Skeletal muscle tissue (tissue), 4 donors: ENCODE results near the gene KCTD14. TPM values are rescaled to one million over a fixed set of nuclear protein-coding genes. Genes with fewer than 3 reads are reported as not detected.

Source experiments
- H3K27ac ChIP-seq: one replicate; pipeline ENCODE4 v1.7.0; 2013; ENCODE audit warnings: mild to moderate bottlenecking, low read depth, low read length, inconsistent platforms
- H3K27me3 ChIP-seq, 3 donors: one replicate each; pipeline ENCODE4 v1.7.0; 2013; ENCODE audit warnings: low read length in 3 of 3; ENCODE audit not compliant: control insufficient read depth in 3 of 3, insufficient read depth in 3 of 3
- H3K36me3 ChIP-seq, 3 donors: one replicate each; pipeline ENCODE4 v1.7.0; 2013; ENCODE audit warnings: low read length in 3 of 3; ENCODE audit not compliant: control insufficient read depth in 3 of 3, insufficient read depth in 3 of 3
- H3K4me1 ChIP-seq, 3 donors: one replicate each; pipeline ENCODE4 v1.7.0; 2013; ENCODE audit warnings: low read length in 3 of 3, mild to moderate bottlenecking in 3 of 3; ENCODE audit not compliant: control insufficient read depth in 3 of 3, insufficient read depth in 3 of 3
- H3K4me3 ChIP-seq, 3 donors: one replicate each; pipeline ENCODE4 v1.7.0; 2013; ENCODE audit warnings: low read length in 3 of 3
- H3K9ac ChIP-seq, 3 donors: one replicate each; pipeline ENCODE4 v1.7.0; 2013; ENCODE audit warnings: low read length in 3 of 3, mild to moderate bottlenecking in 3 of 3, moderate library complexity in 2 of 3, low read depth in 1 of 3
- H3K9me3 ChIP-seq, 3 donors: one replicate each; pipeline ENCODE4 v1.7.0; 2013; ENCODE audit warnings: low read length in 3 of 3; ENCODE audit not compliant: control insufficient read depth in 3 of 3
- total RNA-seq: library from RNA; depleted of rRNA; stranded (reverse); fragments of >200 nt; gene quantifications from one replicate; pipeline ENCODE4 v1.2.3, GENCODE V29; 2014
- donor health status: Osteomylitis.

Gene KCTD14
- total RNA-seq, 1 donor from 2014 or later, result 0.52 TPM

GRCh38 chr11:77981346-77981947 lies 41.6 kb downstream of the KCTD14 start:
- H3K27me3 ChIP-seq, result no peaks in the 10 kb centered on the region
- peaks cover 5 to 26% (median 22%) of the 10 kb centered on the region in 3 donors for H3K36me3 ChIP-seq

GRCh38 chr11:77968337-77968736 lies 54.7 kb downstream of the KCTD14 start:
- Histone ChIP-seq H3K9me3 (no peaks in the 10 kb centered on the region), H3K9ac (no peak overlapping the region), H3K4me1 (peaks cover 0 to 3% (median 0%) of the 10 kb centered on the region in 3 donors), H3K27me3 (no peaks in the 10 kb centered on the region), H3K36me3 (peaks cover 0 to 8% (median 6%) of the 10 kb centered on the region in 3 donors), H3K27ac (no peak overlapping the region), H3K4me3 (no peak overlapping the region)

More at GRCh38 chr11:77981346-77981947, 41.6 kb downstream of the KCTD14 start:
- Histone ChIP-seq H3K4me1 (no peaks in the 10 kb centered on the region), H3K9me3 (no peaks in the 10 kb centered on the region), H3K4me3 (no peak overlapping the region), H3K27ac (no peak overlapping the region), H3K9ac (no peak overlapping the region)

- Histone ChIP-seq H3K36me3 (peaks cover 0 to 8% (median 6%) of the 10 kb centered on the region in 3 donors), H3K4me3 (no peak overlapping the region), H3K27me3 (no peaks in the 10 kb centered on the region), H3K9ac (no peak overlapping the region), H3K9me3 (no peaks in the 10 kb centered on the region), H3K27ac (no peak overlapping the region), H3K4me1 (peaks cover 0 to 3% (median 0%) of the 10 kb centered on the region in 3 donors)
Observed at GRCh38 chr11:77967753-77968152, 55.3 kb downstream of the KCTD14 start.

- Histone ChIP-seq H3K9ac (no peak overlapping the region), H3K27ac (no peak overlapping the region), H3K27me3 (no peaks in the 10 kb centered on the region), H3K36me3 (peaks cover 0 to 8% (median 6%) of the 10 kb centered on the region in 3 donors), H3K4me1 (peaks cover 0 to 3% (median 0%) of the 10 kb centered on the region in 3 donors), H3K9me3 (no peaks in the 10 kb centered on the region), H3K4me3 (no peak overlapping the region)
Observed at GRCh38 chr11:77967121-77967520, 56.0 kb downstream of the KCTD14 start.

GRCh38 chr11:77966338-77966737 lies 56.7 kb downstream of the KCTD14 start:
- no peaks in the 10 kb centered on the region for H3K27me3 ChIP-seq

More at GRCh38 chr11:77966338-77966737, 56.7 kb downstream of the KCTD14 start:
- Histone ChIP-seq H3K27ac (no peak overlapping the region), H3K9me3 (no peaks in the 10 kb centered on the region), H3K9ac (no peak overlapping the region), H3K4me1 (peaks cover 0 to 3% (median 0%) of the 10 kb centered on the region in 3 donors), H3K4me3 (no peak overlapping the region), H3K36me3 (peaks cover 0 to 8% (median 6%) of the 10 kb centered on the region in 3 donors)

Other genes starting within 250 kb of the KCTD14 start
- gene RSF1, start 202.6 kb downstream of the KCTD14 start, total RNA-seq, result 40.2 TPM
- 28.2 TPM for gene AAMDC, start 202.1 kb downstream of the KCTD14 start, total RNA-seq
- gene INTS4, start 28.6 kb downstream of the KCTD14 start, total RNA-seq, result 40.7 TPM
- gene THRSP, start 40.6 kb upstream of the KCTD14 start, total RNA-seq, result 26.1 TPM
- gene NDUFC2, start 56.6 kb upstream of the KCTD14 start, total RNA-seq, result 69.9 TPM
- gene ALG8, start 116.3 kb upstream of the KCTD14 start, total RNA-seq, result 57.4 TPM
- 2.6 TPM for gene KCTD21, start 165.3 kb upstream of the KCTD14 start, total RNA-seq
- gene USP35, start 165.6 kb upstream of the KCTD14 start, total RNA-seq, result 4.7 TPM